Measurements from ENCODE around the gene PEX11B.

Gene PEX11B

DNA sequence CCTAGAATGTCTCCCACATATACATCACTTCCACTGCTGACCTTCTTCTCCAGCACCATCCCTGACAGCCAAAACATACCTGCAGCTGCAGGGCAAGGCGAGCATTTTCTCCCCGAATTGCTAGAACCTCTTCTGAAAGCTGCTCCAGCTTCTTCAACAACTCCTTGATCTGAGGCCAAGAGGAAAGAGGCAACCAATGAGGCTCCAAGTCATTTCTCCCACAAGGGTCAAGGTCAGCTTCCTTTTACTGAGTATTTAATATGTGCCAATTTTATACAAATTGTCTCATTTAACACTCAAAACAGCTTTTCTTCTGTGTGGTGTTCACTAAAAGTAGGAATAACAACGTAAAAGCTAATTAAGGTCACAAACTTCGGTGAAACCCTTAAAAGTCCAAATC lies 50.3 kb downstream of the PEX11B start:
- no peak for DNase-seq

- no peak for DNase-seq
Measured at GRCh38 chr1:145863282-145864018, 55.1 kb downstream of the PEX11B start.
